Adrenal gland (tissue), 12 donors: ENCODE data around the gene DOCK9. TPM values are rescaled to one million over a fixed set of nuclear protein-coding genes. Genes with fewer than 3 reads are reported as not detected.
A peak's percentile ranks its signal among the peaks of the same experiment; 100 is the strongest.

Source experiments
- DNase-seq, 7 donors: peaks; one replicate each; pipeline ENCODE4 v3.0.0-alpha.2; 2019 to 2020
- H3K27ac ChIP-seq, 5 donors: fragments of 200-600 bp; sonication (generic) in 4 of 5; 1 replicate in 3 of 5; 2 replicates in 2 of 5; pipeline versions ENCODE4 v1.5.1 to v1.8.0; 2016 to 2020; ENCODE audit warnings: mild to moderate bottlenecking in 1 of 5
- H3K27me3 ChIP-seq: fragments of 200-600 bp; 2 replicates; pipeline ENCODE4 v1.8.0; 2021
- H3K36me3 ChIP-seq, 2 donors: fragments of 200-600 bp; replicated peaks in 1 of 2; 1 replicate in 1 of 2; 2 replicates in 1 of 2; pipeline versions ENCODE4 v1.5.1 to v1.8.0; 2018 to 2022
- H3K4me1 ChIP-seq, 2 donors: fragments of 200-600 bp; replicated peaks in 1 of 2; 1 replicate in 1 of 2; 2 replicates in 1 of 2; pipeline versions ENCODE4 v1.5.1 to v1.8.0; 2018 to 2021
- H3K4me3 ChIP-seq, 4 donors: fragments of 200-600 bp; sonication (generic) in 3 of 4; one replicate each; pipeline ENCODE4 v1.5.1; 2016 to 2018
- H3K9me3 ChIP-seq, 3 donors: fragments of 200-600 bp; sonication (generic) in 1 of 3; replicated peaks in 1 of 3; 1 replicate in 2 of 3; 2 replicates in 1 of 3; pipeline versions ENCODE4 v1.5.1 to v1.8.0; 2016 to 2021
- CTCF ChIP-seq, 6 experiments: fragments of 450-650 bp in 4 of 6; fragments of 200-600 bp in 2 of 6; sonication (generic) in 1 of 6; IDR thresholded peaks; 1 replicate in 5 of 6; 2 replicates in 1 of 6; pipeline versions ENCODE4 v1.5.1 to v1.8.0; 2016 to 2021; ENCODE audit warnings: antibody characterized with exemption in 6 of 6, mild to moderate bottlenecking in 2 of 6, moderate library complexity in 1 of 6
- POLR2A ChIP-seq, 2 donors: fragments of 450-650 bp; IDR thresholded peaks; one replicate each; pipeline ENCODE4 v1.6.1; 2017; ENCODE audit warnings: antibody characterized with exemption in 2 of 2, mild to moderate bottlenecking in 2 of 2, moderate library complexity in 1 of 2
- WGBS, 4 donors: extraction: QIAGEN DNeasy Blood & Tissue Kit in 2 of 4; methylation state at CpG; one replicate each; pipeline versions ENCODE4 v1.1.5 to v1.1.7; 2013 to 2017; 5-methylcytosine and 5-hydroxymethylcytosine counted together
- intact Hi-C, 2 donors: fragments of 100-400 bp; cut with DNase I; formaldehyde crosslinking; loops; one replicate each; pipeline versions ENCODE4 v1.14.1 to v1.15.0; 2022 to 2023
- polyA plus RNA-seq, 3 donors: library from polyadenylated mRNA; stranded (reverse); fragments of 200-250 nt in 2 of 3; fragments of 350-450 nt in 1 of 3; fragmentation: Illumina TruSeq in 1 of 3; extraction: RNeasy Lipid Tissue Mini Kit (QIAGEN cat#74804) in 1 of 3; gene quantifications; one replicate each; pipeline ENCODE4 v1.2.3, GENCODE V29; 2013 to 2014
- total RNA-seq, 9 donors: library from RNA; depleted of rRNA in 4 of 9; stranded (reverse); fragments of >200 nt in 4 of 9; fragments of 120-200 nt in 1 of 9; fragmentation: NEBNext Ultra II Directional in 1 of 9; extraction: Animal tissue kit (Norgen Biotek cat#: 25700) in 1 of 9; gene quantifications; one replicate each; pipeline versions ENCODE4 v1.1.0 to v1.2.4, GENCODE V29; 2013 to 2023
- donor health status: healthy with polysubstance abuse.
- donor health status: Bipolar disorder and iron deficiency.
- donor health status: DM: yes; HTN: yes; CAD: no.
- donor health status: DM: no; HTN: no; CAD: no.
- donor health status: DM: no; HTN: no; CAD: no.
- donor health status: DM: yes; HTN: yes; CAD: no.

The DOCK9 gene
- total and polyA plus RNA-seq, 12 donors = 16.2 to 83.4 (median 51.9) TPM

- no peak for DNase-seq
- H3K36me3 ChIP-seq = no peaks in the 10 kb centered on the region
- H3K4me1 ChIP-seq = peaks cover under 1 to 17% of the 10 kb centered on the region in 2 donors
- H3K27me3 ChIP-seq = no peaks in the 10 kb centered on the region
- H3K4me3 ChIP-seq = no peak overlapping the region
- 84 to 90% (median 84%) methylated on average over 8 to 9 of the region's 9 CpGs for WGBS, 4 donors
- intact Hi-C loops = no loop called here
- no peaks in the 10 kb centered on the region for H3K9me3 ChIP-seq
- TF ChIP-seq POLR2A (IDR thresholded peaks at IDR 0.05) (no peak), CTCF (IDR thresholded peaks at IDR 0.05) (no peak)
- no peak overlapping the region for H3K27ac ChIP-seq
Measured at GRCh38 chr13:98981369-98982080, 3.7 kb upstream of the DOCK9 start.

- intact Hi-C loops = no loop called here
- TF ChIP-seq CTCF (IDR thresholded peaks at IDR 0.05) (no peak), POLR2A (IDR thresholded peaks at IDR 0.05) (no peak)
- H3K27ac ChIP-seq = no peak overlapping the region
- DNase-seq = no peak
- peaks cover 6 to 26% of the 10 kb centered on the region in 2 donors for H3K4me1 ChIP-seq
- no peaks in the 10 kb centered on the region for H3K27me3 ChIP-seq
- H3K9me3 ChIP-seq = no peaks in the 10 kb centered on the region
- no peaks in the 10 kb centered on the region for H3K36me3 ChIP-seq
- no peak overlapping the region for H3K4me3 ChIP-seq
- 83 to 93% (median 86%) methylated on average over 9 of the region's 9 CpGs for WGBS, 4 donors
Measured at GRCh38 chr13:98979012-98979660, 1.3 kb upstream of the DOCK9 start.

DNA sequence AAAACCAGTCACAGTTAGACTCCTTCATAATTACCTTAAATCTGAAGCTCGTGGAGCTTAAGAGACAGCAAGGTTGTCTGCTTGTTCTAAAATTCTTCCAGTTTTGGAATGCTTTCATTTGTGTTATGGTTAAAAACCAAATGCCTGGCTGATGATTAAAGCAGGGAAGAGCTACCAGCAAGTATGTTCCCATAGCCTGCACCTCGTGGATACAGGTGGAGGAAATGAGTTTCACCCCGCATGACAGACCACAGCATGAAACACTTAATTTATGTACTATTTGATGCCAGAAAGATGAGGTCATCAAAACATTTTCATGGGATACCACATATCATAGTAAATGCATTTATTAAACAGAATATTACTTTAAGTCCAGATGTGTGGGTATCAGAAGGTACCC lies 416 bp upstream of the DOCK9 start:
- intact Hi-C loops = no loop called here
- TF ChIP-seq CTCF (IDR thresholded peaks at IDR 0.05) (no peak), POLR2A (IDR thresholded peaks at IDR 0.05) (no peak)
- H3K4me3 ChIP-seq = peak overlapping the region in 1 of 4 donors; percentile 50
- H3K27ac ChIP-seq = peak overlapping the region in 1 of 5 donors; percentile 2
- 29 to 36% (median 30%) methylated on average over 3 of the region's 3 CpGs for WGBS, 4 donors
- DNase-seq = no peak
- no peaks in the 10 kb centered on the region for H3K9me3 ChIP-seq
- H3K36me3 ChIP-seq = no peaks in the 10 kb centered on the region
- H3K27me3 ChIP-seq = no peaks in the 10 kb centered on the region
- peaks cover 6 to 26% of the 10 kb centered on the region in 2 donors for H3K4me1 ChIP-seq

GRCh38 chr13:98976941-98977340 lies 923 bp downstream of the DOCK9 start:
- intact Hi-C loops = no loop called here
- no peak for TF ChIP-seq POLR2A (IDR thresholded peaks at IDR 0.05)
- no peak for TF ChIP-seq CTCF (IDR thresholded peaks at IDR 0.05)

More at GRCh38 chr13:98976941-98977340, 923 bp downstream of the DOCK9 start:
- Histone ChIP-seq H3K36me3 (no peaks in the 10 kb centered on the region), H3K27ac (no peak overlapping the region), H3K9me3 (no peaks in the 10 kb centered on the region), H3K4me1 (peaks cover 6 to 26% of the 10 kb centered on the region in 2 donors), H3K27me3 (no peaks in the 10 kb centered on the region), H3K4me3 (peak overlapping the region in 1 of 4 donors; percentile 50)
- no peak for DNase-seq
- WGBS, 4 donors = 57 to 60% (median 58%) methylated on average over 2 of the region's 2 CpGs
